GM18511 (cell line): Measurements from ENCODE around the gene CRKL.
A peak's percentile ranks its signal among the peaks of the same experiment; 100 is the strongest.

ENCODE experiments used
- ATAC-seq: cut with Tn5 transposase; IDR thresholded peaks from one replicate; pipeline ENCODE4 v1.9.1; 2021; ENCODE audit warnings: mild to moderate bottlenecking, moderate library complexity; ENCODE audit not compliant: unreplicated experiment

Gene CRKL

DNA sequence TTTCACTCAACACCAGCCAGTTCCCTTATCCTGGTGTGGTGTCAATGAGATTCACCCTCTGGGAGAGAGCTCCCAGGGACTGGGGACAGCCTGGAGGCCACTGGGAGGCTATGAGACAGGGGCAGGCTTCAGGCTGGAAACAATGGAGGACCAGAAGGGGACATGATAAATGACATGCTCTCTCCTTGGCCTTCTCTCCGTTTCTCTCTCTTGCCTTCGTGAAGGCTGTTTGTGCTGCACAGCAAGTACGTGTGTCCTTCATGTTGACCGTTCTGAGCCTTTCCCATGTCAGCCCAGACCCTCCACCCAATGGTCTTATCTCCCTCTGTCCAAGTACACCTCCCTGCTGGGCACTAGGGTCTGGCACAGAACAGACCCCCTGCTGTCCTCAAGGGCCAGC lies 63.3 kb downstream of the CRKL start:
- ATAC-seq = no peak

DNA sequence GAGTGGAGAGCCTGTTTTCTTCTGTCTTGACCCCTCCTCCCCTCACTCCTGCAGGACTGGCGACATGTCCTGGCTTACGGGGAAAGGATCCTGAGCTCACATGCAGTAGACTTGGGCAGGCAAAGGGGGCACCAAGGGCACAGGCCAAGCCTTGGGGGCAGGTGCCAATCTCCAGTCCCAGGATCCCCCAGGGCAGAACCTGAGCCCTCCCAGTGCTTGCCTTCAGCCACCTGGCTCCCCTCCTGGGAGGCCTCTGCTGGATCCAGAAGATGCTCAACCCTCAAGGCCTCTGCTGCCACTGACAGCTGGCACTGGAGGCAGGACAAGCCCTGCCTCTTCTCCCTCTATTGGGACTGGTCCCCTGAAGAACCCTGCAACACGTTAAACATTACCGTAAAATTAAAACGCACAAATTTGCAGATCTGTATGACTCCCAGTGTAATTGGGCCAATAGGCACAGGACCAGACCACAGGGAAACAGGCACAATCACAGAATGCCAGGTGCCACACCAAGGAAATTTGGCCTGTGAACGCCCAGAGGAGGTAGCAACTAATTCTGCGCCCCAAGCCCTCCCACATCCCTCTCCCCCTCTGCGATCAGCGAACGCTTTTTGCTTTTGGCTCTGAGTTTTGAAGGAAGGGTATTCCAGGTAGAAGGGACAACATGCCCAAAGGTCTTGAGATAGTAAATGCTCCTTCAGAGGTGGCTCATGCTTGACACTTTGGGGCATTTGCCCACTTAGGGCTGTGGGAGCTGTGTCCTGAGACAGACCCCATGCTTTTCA lies 63.9 kb downstream of the CRKL start:
- no peak for ATAC-seq

DNA sequence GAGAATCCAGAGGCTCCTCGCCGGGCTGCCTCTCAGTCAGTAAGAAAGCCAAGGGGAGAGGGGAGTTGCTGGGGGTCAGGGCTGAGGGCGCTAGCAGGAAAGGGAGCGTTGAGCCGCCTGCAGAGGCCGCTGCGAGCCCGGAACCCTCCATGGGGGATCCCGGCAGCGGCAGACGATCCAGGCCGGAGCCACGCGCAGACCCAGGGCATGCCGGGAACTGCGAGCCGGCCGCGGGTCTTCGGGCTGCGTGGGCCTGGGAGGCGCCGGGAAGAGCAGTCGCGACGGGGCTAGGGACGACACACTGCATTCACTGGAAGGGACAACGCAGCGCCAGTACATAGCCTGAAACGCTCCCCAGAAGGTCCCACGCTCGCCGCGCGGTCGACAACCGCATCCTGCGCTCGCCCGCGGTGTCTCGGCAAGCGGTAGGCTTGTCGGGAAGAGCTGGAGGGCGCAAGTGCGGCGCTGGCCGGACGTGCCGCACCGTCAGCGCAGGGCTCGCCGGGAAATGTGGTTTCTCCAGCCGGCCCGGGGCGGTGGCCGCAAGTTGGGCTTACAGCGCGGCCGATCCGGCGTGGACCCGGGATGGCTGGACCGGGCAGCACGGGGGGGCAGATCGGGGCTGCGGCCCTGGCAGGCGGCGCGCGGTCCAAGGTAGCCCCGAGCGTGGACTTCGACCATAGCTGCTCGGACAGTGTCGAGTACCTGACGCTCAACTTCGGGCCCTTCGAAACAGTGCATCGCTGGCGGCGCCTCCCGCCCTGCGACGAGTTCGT lies 64.8 kb downstream of the CRKL start, which contains the start of gene LZTR1:
Gene LZTR1 (plus strand): TSS at position 511 of the 776 bp plus-strand sequence. CDS start 75 bp downstream, at position 586.
- peak; percentile 88 for ATAC-seq

DNA sequence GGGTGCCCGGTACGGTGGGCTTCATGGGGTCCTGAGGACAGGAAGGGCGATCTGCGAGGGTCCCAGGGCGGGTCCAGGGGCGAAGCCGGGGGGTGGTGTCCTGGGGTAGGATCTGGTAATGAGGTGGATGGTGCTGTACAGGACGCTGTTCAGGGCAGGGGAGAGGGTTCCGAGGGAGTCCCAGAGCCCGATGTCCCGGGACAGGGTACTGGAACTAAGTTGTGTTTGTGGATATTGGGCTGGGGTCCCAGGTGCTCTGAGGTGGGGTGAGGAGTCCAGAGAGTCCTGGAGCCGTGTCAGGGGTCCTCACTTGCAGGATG lies 65.3 kb downstream of the CRKL start:
- peak; percentile 33 for ATAC-seq

DNA sequence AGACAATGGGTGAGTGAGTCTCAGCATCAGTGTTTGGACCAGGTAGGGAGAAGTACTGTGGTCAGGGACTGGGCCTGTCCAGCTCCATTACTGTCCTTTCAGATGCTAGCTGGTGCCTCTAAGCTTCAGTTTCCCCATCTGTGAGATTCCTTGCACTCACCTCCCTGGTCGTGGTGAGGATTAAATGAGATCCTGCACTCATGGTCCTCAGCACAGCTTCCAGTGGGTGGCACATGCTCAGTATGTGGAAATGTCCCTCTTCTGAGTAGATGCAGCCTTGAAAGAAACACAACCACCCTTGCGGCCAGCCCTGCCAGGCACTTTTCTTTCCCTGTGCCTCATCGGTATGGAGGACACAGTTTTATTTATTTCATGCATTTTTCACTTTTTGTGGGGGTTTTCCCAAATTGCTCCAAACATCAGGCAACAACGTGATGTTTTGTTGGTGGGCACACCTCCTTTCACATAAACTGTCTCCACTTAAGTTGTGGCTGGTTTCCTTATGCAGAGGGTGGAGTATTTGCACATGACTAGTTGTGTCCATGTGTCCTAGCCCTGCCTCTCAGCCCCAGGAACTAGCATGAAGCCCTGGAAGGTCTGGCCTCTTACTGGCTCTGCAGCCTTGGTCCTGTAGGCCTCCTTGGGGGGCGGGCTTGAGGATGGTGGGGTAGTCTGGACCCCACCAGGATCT lies 66.0 kb downstream of the CRKL start:
- no peak for ATAC-seq

DNA sequence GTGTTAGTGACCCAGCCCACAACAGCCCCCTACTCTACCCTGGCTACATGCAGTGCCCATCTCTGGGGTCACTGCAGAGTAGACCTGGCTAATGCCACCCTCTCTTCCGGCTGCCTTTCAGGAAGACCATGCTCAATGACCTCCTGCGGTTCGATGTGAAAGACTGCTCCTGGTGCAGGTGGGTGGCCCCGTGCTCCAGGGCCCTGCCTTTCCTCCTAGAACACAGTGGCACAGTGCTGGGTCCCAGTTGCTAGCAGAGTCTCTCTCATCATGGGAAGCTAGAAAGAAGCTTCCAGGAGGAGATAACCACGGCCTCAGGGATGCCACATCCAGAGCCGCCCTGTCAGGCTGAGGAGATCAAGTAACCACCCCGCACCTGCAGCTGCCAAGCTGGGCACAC lies 68.5 kb downstream of the CRKL start:
- no peak for ATAC-seq

DNA sequence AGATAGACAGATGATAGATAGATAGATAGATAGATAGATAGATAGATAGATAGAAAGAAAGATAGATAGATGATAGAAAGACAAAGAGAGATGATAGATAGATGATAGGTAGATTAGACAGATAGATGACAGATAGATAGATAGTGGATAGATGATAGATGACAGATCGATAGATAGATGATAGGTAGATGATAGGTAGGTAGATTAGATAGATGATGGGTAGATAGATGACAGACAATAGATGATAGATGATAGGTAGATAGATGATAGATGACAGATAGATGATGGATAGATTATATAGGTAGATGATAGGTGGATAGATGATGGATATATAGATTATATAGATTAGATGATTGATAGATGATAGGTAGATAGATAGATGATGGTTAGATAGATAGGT lies 69.2 kb downstream of the CRKL start:
- no peak for ATAC-seq

DNA sequence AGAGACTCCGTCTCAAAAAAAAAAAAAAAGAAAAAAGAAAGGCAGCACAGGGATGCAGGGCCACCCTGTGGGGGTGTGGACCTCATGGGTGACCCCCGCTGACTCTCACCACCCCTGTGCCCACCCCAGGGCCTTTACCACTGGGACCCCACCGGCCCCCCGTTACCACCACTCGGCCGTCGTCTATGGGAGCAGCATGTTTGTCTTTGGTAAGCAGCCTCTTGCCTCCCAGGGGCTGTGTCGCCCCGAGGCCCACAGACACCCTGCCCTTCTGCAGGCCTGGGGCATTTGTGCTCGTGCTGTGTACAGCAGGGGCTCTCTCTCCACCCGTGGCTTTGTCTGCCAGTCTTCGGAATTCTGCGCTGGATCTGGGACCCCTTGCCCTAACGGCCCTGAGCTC lies 70.2 kb downstream of the CRKL start:
- no peak for ATAC-seq

DNA sequence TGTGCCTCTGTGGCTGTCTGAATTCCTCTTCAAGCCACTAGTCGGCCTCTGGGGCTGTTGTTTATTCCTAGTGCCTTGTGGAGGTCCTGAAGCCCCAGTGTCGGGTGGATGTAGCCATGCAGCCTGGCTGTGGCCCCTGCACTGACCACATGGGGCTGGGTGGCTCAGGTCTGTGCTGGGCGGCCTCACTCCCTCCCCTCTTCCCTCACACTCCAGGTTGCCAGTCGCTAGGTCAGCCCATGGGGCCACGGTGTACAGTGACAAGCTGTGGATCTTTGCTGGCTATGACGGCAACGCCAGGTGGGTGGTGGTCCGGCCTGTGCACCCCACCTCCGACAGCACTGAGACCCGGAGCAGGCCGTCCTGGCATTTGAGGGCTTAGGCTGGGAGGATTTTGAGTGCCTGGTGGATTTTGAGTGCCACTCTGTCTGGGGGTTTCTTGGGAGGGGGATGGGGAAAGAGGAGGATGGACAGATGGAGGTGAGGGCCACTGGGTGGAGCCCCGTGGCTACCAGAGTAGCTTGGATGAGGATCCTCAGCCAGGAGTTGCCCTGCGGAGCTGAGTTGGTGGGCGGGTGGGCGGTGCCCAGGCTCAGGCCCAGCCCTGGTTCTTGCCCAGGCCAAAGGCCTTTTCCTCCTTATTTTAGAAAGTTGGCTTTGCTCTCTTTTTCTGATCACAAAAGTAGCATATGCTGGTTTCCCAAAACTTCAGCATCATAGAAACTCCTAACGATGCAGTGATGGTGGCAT lies 71.5 kb downstream of the CRKL start:
- ATAC-seq = no peak

DNA sequence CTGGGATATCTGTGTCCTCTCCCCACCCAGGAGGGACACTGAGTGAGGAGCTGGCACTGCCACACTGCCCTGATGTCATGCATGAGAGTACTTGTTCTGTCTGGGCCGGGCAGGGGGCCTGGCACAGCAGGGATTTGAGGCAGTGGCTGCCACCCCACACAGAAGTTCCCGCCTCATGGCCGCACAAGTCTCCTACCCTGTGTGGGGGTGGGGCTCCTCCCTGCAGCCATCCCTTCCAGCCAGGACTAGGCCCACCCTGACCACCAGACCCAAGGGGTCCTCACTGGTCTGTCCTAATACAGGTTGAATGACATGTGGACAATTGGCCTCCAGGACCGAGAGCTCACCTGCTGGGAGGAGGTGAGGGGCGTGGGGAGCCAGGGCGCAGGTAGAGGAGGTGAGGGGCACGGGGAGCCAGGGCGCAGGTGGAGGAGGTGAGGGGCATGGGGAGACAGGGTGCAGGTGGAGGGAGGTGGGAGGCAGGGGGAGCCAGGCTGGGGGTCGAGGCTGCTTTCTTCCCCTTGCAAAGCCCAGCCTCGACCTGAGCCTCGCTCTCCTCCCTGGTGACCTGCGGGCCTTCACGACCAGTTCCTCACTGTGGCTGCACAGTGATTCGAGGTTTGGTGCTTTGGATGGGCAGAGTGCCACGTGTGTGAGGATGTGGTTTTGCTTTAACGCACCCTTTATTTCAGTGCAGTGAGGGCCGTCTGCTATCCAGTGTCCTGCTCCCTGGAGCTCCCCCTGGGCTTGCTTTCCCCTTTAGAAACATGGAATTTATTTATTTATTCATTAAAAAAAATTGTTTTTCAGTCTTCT lies 72.3 kb downstream of the CRKL start:
- ATAC-seq = no peak

DNA sequence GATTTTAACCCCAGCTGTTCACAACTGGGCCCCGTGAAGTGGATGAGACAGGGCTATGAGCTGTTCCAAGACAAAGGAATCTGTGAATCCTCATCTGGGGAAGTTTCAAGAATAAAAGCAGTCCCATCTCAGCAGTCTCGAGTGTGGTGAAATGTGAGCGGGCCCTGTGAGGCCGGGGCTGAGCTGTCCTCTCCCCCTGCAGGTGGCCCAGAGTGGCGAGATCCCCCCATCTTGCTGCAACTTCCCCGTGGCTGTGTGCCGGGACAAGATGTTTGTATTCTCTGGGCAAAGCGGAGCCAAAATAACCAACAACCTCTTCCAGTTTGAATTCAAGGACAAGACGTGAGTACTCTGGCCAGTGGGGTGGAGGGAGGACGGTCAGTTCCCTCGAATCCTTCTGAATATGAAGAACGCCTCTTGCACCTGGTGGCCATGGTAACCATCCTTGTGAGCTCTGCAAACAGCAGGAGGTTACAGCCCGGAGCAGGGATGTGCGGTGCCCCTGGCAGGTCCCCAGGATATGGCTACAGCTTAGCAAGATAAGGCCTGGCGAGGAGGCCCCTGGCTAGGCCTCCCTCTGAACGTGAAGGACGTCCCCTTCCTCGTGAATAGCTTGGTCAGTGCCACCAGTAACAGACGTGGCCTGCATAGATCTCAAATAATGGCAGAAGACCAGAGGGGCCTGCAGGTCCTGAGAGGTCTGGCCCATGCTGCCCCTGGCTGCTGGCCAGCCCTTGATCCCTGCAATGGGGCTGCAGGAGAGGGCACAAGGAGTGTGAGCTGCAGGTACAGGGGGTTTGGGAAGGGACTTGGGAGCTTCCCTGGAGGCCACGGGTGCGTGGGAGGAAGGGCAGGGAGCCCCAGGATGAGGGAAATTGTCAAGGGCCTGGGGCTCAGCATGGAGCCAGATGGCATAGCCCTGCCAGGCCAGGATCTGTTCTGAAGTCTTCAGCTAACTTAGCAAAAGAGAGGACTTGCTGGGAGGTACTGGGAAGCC lies 73.3 kb downstream of the CRKL start:
- no peak for ATAC-seq

DNA sequence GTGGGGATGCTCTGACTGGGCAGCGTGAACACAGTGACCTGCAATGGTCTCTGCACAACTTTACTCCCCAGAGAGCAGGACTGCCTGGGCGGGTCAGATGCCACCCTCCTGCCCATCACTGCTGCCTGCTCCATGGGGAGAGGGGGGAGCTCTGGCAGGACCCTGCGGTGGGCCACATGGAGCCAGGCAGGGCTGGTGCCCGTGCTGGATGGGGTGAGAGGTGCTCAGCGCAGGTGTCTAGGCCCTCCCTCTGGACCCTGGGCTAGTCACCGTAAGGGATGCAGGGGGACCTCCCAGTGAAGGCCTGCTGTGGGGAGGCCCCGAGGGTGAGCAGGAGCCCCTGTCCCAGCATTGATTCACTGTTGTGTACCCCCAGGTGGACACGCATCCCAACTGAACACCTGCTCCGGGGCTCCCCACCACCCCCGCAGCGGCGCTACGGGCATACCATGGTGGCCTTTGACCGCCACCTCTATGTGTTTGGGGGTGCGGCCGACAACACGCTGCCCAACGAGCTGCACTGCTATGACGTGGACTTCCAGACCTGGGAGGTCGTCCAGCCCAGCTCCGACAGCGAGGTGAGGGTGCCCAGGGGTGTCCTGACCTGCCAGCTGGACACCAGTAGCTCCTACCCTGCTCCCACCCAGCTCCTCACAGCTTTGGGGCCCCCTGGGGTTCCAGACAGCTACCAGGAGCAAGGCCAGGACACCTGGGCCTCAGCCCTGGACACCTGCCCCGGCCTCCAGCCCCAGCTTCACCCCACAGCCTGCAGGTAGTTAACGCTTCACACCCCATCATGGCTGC lies 74.2 kb downstream of the CRKL start:
- no peak for ATAC-seq

DNA sequence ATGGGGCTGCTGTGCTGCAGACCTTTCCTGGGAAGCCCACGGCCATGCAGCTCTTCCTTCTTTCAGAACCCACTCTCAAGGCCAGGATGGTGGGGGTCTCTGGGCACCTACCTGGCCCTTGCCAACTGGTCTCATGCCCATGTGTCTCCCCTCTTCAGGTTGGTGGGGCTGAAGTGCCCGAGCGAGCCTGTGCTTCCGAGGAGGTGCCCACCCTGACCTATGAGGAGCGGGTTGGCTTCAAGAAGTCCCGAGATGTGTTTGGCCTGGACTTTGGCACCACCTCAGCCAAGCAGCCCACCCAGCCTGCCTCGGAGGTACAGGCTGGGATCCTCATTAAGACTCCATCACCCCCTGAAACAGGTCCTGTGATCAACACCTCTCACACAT lies 74.8 kb downstream of the CRKL start:
- ATAC-seq = no peak

DNA sequence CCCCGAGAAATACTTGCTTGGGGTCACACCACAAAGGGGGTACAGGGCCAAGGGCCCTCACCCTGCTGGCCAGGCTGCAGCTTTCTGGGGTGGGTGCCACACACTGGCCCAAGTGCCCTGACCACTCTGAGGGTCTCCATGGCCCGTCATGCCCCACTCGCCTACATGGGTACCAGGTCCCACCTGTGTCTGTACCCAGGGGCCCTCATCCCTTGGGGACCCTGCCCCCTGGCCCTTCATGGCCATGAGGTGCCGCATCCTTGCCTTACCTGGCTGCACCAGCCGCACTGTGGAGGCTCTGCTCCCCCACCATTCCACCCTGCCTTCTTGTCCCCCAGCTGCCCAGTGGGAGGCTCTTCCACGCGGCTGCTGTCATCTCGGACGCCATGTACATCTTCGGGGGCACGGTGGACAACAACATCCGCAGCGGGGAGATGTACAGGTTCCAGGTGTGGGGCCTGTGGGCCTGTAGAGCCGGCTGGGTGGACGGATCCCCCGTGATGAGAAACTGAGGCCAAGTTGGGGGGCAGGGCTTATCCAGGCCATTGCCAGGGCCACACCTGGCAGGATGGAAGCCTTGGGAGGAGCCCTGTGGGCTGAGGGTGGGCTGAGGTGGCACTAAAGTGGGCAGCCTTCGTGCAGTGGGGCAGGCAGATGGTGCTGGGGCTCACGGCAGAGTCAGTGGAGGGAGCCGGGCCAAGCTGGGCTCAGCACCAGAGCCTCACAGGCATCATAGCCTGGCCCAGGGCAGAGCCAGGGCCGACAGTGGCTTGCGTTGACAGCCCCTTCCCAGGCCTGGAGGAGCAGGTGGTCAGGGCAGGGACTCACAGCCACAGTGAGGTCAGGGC lies 75.5 kb downstream of the CRKL start:
- no peak for ATAC-seq

DNA sequence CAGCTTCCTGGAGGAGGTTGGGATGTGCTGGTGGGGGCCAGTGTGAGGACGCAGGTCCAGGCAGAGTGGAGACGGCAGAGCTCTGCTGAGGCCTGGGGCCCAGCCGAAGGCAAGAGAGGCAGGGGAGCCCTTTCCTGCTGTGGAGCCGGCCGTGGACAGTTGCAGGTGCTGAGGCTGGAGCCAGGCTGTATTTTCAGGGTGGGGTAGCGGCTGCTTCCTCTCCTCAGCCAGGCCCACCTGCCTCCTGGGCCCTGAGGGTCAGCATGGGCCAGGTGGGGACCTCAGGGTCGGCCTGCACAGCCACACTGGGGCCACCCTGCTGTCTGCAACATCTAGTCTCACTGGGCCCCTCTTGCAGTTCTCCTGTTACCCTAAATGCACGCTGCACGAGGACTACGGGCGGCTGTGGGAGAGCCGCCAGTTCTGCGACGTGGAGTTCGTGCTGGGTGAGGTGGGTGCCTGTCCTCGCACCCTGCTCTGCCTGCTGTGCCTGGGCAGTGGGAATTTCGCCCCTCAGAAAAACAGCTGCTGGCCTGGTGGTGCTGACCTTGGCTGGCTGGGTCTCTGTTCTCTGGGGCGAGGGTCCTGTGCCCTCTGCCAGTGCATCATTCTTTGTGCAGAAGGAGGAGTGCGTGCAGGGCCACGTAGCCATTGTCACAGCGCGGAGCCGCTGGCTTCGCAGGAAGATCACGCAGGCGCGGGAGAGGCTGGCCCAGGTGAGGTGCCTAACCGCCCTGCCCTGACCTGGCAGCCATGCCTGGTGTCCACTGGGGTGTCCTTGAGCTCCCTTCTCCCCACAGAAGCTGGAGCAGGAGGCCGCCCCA lies 76.3 kb downstream of the CRKL start:
- ATAC-seq = no peak

DNA sequence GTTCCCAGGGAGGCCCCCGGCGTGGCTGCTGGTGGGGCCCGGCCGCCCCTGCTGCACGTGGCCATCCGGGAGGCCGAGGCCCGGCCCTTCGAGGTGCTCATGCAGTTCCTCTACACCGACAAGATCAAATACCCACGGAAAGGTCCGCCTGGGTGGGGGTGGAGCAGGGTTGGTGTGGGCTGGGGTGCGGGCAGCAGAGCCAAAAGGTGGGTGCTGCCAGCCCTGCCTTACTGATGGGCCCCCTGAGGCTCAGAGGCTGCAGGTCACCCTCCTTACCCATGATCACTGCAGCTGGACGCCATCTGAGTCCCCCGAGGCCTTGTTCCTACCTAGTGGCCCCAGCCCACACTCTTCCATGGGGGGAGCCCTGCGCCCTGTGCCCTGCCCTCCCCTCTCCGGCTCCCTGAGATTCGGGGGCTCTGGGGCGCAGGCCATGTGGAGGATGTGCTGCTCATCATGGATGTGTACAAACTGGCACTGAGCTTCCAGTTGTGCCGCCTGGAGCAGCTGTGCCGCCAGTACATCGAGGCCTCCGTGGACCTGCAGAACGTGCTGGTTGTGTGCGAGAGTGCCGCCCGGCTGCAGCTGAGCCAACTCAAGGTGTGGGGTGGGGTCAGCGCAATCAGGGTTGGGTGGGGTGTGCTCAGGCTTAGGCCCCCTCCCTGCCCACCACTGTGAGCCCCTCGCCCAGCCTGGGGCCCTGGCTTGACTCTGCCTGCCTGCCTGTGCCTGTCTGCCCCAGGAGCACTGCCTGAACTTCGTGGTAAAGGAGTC lies 77.1 kb downstream of the CRKL start:
- no peak for ATAC-seq
